COLO829 (cell line): ENCODE measurements around the gene CAPN11.
"Not testable (repeated sequence)": the region's sequence is repeated elsewhere in the genome, so short reads cannot be mapped to it uniquely, and the experiment has no call there.

Experiments
- DNase-seq: peaks from one replicate; pipeline ENCODE4 v3.0.0; 2012; ENCODE audit warnings: low spot score

The CAPN11 gene

GRCh38 chr6:44228433-44228832 lies 69.8 kb downstream of the CAPN11 start:
- no peak for DNase-seq

GRCh38 chr6:44228836-44229235 lies 70.2 kb downstream of the CAPN11 start:
- DNase-seq: no peak

DNA sequence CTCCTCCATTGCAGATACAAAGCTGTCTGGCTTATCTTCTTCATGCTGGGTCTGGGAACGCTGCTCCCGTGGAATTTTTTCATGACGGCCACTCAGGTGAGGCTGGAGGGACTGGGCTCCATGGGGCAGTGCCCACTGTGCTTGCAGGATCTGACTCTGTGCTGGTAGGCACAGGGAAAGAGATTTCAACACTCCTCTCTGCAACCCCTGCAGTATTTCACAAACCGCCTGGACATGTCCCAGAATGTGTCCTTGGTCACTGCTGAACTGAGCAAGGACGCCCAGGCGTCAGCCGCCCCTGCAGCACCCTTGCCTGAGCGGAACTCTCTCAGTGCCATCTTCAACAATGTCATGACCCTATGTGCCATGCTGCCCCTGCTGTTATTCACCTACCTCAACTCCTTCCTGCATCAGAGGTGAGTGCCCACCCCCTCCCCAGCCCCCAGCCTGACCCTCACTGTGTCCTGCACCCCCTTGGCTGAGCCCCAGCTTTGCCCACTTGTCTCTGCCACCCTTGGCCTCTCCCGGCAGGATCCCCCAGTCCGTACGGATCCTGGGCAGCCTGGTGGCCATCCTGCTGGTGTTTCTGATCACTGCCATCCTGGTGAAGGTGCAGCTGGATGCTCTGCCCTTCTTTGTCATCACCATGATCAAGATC lies 70.9 kb downstream of the CAPN11 start:
- no peak for DNase-seq

GRCh38 chr6:44230034-44230675 lies 71.5 kb downstream of the CAPN11 start:
- DNase-seq: no peak

GRCh38 chr6:44231426-44231825 lies 72.8 kb downstream of the CAPN11 start:
- DNase-seq: not testable (repeated sequence)

DNA sequence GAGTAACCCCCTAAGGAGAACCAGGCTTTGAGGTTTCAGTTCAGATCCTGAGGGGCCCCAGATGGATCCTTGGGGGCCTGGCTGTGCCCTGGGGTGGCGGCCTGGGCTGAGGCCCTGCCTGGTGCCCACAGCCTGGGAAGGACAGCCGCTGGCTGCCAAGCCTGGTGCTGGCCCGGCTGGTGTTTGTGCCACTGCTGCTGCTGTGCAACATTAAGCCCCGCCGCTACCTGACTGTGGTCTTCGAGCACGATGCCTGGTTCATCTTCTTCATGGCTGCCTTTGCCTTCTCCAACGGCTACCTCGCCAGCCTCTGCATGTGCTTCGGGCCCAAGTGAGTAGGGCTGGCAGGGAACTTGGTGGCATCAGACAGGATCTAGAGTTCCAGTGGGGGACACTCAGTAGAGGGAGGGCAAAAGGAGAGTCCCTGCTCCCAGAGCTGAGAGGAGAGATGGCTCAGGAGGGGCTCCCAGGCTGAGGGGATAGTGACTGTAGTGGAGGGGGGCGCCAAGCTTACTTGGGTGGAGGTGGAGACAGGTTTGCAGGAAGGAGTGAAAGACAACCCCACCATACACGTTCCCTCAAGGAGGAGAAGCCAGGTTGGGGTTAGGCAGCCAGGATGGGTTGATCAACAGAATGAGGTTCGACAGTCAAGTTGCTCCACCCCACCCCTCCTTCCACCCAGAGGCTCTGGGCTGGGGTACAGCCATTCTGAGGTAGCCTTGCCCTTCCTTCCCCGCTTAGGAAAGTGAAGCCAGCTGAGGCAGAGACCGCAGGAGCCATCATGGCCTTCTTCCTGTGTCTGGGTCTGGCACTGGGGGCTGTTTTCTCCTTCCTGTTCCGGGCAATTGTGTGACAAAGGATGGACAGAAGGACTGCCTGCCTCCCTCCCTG lies 74.3 kb downstream of the CAPN11 start:
- DNase-seq: no peak

- DNase-seq: no peak
Observed at GRCh38 chr6:44233567-44234100, 75.0 kb downstream of the CAPN11 start.
